ENCODE data around the gene STIM1.

The STIM1 gene

DNA sequence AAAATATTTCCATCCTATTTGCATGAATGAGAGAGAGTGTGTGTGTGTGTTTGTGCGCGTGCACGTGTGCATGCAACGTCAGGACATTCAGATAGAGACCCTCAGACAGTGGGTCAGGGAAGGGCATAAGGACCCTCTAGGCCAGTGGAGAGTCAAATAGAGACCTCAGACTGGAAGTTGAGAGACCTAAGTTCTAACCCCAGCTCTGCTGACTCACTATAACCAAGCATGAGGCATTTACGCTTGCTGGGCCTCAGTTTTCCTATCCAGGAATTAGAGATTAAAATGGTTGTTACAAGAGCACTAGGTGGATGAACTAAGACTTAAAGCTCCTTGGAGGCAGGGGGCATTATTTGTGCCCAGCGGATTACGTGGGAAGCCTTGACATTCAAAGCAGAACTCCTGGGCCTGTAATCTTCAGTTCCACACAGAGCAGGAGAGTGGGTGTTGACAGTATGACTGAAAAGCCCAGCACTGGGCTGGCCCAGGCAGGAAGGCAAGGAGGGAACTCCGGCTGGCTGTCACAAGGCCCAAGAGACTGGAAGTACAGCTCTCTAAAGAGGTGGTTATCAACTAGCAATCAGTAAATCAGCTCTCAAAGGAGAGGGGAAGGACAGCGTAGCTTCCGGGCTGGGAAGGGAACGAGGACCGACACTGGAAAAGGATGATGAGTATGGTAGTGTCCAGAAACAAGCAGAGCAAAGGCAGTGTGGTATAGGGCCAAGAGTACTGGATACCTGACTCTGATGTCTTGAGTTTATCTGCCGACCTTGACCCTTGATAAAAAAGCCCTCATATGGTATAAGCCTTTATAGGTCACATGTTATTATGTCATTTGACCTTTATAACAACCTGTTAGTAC, 23.9 kb upstream of the STIM1 start:
- no peak for DNase-seq

- no peak for DNase-seq
These were observed 22.6 kb upstream of the STIM1 start for GRCh38 chr11:3832816-3833215.

DNA sequence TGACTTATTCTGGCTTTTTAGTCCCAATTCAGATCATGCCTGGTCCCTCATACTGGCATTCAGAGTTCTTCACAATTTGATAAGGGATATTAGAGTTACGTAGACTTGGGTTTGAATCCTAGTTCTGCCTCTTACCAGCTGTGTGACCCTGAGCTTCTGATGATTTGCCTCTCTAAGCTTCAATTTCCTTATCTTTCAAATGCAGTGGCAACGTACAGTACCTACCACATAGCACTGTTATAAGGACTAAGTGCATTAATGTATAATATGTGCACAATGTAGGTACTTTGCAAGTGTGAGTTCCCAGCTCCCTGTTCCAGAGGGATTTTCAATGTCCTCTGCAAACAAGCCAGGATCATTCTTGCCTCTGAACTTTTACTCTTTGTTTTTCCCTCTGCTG, 22.0 kb upstream of the STIM1 start:
- DNase-seq = no peak

DNA sequence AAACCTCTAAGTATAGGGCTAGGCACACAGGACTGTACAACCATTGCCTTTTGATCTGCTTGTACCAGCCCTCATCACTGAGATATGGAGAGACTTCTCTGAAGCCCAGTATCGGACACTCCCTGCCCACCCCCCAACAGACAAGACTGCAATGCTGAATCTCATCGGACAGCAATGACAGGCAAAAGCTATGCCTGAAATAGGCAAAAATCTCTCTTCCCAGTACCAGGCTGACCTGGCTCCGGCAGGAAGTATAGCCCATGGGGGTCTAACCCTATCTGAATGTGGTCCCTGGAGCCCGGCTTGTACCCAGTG, 21.2 kb upstream of the STIM1 start:
- DNase-seq = no peak

GRCh38 chr11:3834664-3835461, 20.6 kb upstream of the STIM1 start:
- DNase-seq = no peak

DNA sequence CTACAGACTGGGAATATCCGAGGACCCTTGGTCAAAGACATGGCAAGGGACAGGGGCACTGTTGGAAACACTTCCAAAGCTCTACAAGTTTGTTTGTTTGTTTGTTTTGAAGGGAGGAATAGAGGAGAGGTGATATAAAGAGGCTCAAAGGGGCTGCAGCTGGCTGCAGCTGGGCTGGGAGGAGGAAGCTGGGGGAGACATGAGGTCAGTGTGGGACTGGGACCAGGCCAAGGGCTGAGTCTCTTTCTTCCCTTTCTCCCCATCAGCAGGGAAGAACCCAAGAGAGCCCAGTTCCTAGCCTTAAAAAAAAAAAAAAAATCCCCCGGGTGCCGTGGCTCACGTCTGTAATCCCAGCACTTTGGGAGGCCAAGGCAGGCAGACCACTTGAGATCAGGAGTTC, 19.7 kb upstream of the STIM1 start:
- DNase-seq = no peak

GRCh38 chr11:3836903-3837302, 18.6 kb upstream of the STIM1 start:
- peak; percentile 55 for DNase-seq

DNA sequence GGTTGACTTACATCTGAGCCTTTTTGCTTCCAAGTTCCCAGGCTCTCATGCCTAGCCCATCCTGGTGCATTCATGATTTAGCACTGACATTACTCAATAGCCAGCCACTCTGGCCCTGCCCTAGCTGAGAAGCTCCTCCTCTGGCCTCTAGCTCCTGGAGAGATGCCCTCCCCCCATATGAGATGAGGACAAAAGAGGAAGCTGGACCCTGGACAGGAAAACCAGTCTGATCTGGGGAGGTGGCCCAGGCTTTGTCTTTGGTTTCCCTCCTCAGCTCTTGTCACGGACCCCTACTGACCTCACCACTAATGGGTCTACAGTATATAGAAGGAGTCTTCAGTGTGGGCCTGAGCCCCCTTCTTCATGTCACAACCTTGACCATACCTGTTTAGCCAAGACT, 17.7 kb upstream of the STIM1 start:
- no peak for DNase-seq

DNA sequence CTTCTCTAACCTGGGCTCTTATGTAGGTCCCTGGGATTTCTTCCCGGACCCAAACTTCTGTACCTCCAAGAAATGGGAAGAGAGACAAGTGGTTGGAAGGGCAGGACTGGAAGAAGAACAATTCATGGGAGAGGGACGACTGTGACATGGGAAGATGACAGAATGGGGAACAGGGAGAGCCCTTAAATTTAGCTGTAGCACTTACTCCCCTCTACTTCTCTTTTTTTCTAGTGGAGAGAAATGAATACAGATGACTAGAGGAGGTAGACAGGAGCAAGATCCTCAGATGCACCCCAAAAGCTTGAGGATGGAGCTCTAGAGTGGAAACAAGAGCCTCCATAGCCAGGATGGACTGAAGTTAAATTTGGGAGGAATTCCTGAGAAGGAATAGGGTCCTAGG, 17.0 kb upstream of the STIM1 start:
- DNase-seq = no peak

GRCh38 chr11:3840004-3840869, 15.2 kb upstream of the STIM1 start:
- peak; percentile 32 for DNase-seq

DNA sequence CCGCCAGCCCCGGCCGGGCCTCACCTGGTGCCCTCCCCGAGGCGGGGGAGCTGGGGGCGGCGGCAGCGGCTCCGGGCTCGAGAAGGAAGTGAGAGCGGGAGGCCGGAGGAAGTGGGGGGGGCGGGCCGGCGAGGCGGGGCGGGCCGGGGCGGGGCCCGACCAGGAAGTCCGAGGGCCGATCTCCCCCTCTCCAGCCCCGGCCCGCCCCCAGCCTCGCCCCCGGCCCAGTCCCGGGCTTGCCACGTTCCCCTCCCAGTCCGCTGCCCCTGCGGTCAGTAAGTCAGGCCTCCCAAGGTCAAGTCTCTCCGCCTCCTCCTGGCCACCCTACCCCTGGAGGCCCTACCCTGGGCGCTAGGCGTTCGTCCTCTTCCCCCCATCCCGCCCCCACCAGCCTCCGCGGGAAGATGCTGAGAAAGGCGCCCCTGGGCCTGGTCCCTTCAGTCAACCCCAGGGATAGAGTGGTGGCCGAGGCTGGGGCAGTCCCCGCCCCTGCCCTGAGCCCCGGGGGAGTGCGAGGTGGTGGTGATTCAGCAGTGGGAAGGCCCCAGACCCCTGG, 14.5 kb upstream of the STIM1 start, which contains the start of gene RHOG:
TSS of gene RHOG (minus strand) at position 90 of the 556 bp plus-strand sequence. CDS start 12,821 bp downstream, outside the sequence.
- peak; percentile 67 for DNase-seq

- DNase-seq = peak; percentile 90
These were observed 13.8 kb upstream of the STIM1 start for GRCh38 chr11:3841426-3842350.

GRCh38 chr11:3843326-3843725, 12.1 kb upstream of the STIM1 start:
- no peak for DNase-seq

DNA sequence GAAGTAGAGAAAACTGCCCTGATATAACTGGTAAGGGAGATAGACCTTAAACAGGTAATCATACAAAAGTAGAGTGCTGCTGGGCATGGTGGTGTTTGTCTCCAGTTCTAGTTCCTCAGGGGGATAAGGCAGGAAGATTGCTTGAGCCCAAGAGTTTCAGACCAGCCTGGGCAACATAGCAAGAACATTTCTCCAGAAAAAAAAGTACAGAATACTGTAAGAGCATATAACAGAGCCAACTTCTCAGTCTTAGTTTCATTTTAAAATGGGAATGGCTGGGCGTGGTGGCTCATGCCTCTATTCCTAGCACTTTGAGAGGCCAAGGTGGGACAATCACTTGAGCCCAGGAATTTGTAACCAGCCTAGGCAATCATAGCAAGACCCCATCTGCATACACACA, 10.2 kb upstream of the STIM1 start:
- DNase-seq = no peak

GRCh38 chr11:3845670-3846069, 9.8 kb upstream of the STIM1 start:
- DNase-seq = no peak

DNA sequence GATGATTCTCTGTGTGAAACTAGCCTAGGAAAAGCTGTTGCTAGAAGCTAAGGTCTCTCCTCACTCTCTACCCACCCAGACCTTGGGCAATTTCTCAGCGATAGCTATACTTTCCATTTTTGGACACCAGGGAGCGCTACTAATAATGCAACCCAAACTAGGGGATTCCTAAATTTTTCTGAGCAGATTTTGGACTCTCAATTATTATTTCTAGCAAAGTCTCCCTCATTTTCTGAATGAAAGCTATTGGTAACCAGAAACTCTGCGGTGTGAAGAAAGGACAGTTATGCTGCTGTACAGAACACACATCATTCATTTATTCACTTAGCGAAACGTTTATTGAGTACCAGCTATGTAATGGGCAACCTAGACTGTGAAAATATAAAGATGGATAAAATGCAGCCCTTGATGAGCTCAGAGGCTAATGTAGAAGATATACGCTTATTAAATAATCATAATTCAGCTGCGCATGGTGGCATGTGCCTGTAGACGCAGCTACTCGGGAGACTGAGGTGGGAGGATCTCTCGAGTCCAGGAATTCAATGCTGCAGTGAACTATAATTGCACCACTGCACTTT, 6.1 kb upstream of the STIM1 start:
- DNase-seq = peak; percentile 55

DNA sequence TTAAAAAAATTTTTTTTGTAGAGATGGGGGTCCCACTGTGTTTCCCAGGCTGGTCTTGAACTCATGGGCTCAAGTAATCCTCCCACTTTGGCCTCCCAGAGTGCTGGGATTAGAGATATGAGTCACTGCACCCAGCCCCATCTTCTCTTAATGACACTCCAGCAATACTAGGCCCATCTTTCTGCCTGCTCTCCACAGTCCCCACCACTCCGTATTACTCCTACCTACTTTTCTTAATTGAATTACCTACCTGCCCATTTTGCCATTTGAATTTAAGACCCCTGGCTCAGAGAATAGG, 2.0 kb upstream of the STIM1 start:
- no peak for DNase-seq

DNA sequence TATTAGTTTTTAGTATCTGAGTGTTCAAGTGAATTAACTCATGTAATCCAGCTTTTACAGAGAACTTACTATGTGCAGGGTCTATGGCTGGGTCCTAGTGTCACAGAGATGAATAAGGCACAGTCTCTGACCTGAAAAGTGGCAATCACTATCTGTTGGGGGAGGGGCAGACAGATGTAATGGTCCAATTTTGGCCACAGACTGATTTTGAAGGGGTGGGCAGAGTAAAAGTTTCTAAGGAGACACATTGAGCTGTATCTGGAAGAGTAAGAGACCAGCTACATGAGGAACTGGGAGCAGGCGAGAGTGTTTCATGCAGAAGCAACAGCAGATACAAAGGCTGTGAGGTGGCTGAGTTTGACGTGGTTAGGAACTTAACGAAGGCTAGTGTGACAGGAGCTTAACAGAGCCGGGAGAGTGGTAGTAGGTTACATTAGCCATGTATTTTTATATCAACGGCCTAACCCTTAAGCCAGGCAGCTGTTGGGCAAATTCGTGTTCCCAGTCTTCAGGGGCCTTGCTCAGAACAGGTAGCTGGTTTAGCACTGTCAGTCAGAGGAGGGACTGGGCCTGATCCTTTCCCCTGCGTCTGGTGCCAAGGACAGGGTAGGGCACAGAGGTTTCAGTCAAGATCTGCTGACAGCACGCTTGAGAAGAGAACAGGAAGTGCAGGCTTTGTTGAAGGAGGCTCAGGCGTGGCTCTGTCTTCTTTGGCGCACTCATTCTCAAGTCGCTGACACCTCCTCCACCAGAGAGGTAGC, 1.4 kb upstream of the STIM1 start:
- DNase-seq = peak; percentile 60

DNA sequence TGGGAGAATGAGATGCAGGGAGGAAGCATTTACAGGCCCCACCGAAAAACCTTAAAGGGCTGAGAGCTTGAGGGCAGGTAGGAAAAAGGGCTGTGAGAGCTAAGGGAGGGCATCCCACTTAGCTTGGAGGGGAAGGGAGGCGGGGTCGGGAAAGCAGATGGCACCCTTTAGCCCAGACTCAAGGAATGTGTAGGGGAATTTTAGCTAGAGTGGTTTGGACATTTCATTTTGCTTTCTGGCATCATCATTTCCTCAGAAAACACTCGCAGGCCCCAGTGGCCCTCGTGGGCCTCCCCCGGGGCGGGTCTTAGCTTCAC, 846 bp upstream of the STIM1 start:
- no peak for DNase-seq

- peak; percentile 56 for DNase-seq
These were observed 486 bp downstream of the STIM1 start for GRCh38 chr11:3855808-3856491.

All from activated gamma-delta T cell treated with Interleukin-2 at 50 U/mL for 16 hours (primary cell).